Testis (tissue), 2 donors: ENCODE results near the gene GALNT7.

Experiments used
- POLR2A ChIP-seq: fragments of 450-650 bp; IDR thresholded peaks from one replicate; pipeline ENCODE4 v1.6.1; 2017; ENCODE audit warnings: antibody characterized with exemption, mild to moderate bottlenecking, moderate library complexity
- TF ChIP-seq, protein P1 (sequence below), 3 experiments: fragments of 450-650 bp in 2 of 3; fragments of 200-600 bp in 1 of 3; sonication (generic) in 1 of 3; IDR thresholded peaks; one replicate each; pipeline ENCODE4 v1.5.1; 2016 to 2019; ENCODE audit warnings: antibody characterized with exemption in 3 of 3, mild to moderate bottlenecking in 2 of 3, moderate library complexity in 1 of 3

DNA sequence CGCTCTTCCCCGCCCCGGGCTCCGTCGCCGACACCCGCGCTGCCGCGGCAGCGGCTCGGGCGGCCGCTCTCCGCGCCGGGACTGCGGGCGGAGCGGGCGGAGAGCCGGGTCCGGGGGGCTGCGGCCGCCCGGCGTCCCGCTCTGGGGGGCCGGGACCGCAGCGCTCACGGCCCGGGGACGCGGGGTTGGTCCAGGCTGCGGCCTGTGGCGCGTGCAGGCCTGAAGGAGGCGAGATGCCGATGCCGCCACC is 492 bp downstream of the GALNT7 start:
- TF ChIP-seq, protein P1, sequence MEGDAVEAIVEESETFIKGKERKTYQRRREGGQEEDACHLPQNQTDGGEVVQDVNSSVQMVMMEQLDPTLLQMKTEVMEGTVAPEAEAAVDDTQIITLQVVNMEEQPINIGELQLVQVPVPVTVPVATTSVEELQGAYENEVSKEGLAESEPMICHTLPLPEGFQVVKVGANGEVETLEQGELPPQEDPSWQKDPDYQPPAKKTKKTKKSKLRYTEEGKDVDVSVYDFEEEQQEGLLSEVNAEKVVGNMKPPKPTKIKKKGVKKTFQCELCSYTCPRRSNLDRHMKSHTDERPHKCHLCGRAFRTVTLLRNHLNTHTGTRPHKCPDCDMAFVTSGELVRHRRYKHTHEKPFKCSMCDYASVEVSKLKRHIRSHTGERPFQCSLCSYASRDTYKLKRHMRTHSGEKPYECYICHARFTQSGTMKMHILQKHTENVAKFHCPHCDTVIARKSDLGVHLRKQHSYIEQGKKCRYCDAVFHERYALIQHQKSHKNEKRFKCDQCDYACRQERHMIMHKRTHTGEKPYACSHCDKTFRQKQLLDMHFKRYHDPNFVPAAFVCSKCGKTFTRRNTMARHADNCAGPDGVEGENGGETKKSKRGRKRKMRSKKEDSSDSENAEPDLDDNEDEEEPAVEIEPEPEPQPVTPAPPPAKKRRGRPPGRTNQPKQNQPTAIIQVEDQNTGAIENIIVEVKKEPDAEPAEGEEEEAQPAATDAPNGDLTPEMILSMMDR (IDR thresholded peaks at IDR 0.05) = no peak
- no peak for TF ChIP-seq POLR2A
